Gastroesophageal sphincter (tissue), 2 donors: Measurements from ENCODE around the gene ANKRD13B.

Source experiments
- POLR2A ChIP-seq, 2 donors: fragments of 450-650 bp; IDR thresholded peaks; one replicate each; pipeline ENCODE4 v1.6.1; 2017; ENCODE audit warnings: antibody characterized with exemption in 2 of 2, mild to moderate bottlenecking in 2 of 2, moderate library complexity in 1 of 2
- POLR2AphosphoS5 ChIP-seq: sonication (generic); formaldehyde crosslinking; IDR thresholded peaks from one replicate; pipeline ENCODE4 v1.6.1; 2017; ENCODE audit warnings: antibody characterized with exemption

- TF ChIP-seq POLR2AphosphoS5 (no peak), POLR2A (IDR thresholded peaks at IDR 0.05) (no peak)
These were observed 31.7 kb downstream of the ANKRD13B start for GRCh38 chr17:29624586-29624985.
